Retinal pigment epithelial cell (primary cell): ENCODE data around the gene XPR1.

Experiments
- DNase-seq: peaks from one replicate; pipeline ENCODE4 v3.0.0-alpha.2; 2010; ENCODE audit warnings: low read depth
- H3K4me3 ChIP-seq: 2 replicates; pipeline ENCODE4 v1.5.1; 2011; ENCODE audit warnings: mild to moderate bottlenecking, low read length, control low read depth, moderate library complexity
- CTCF ChIP-seq: conservative IDR thresholded peaks from 2 replicates; pipeline ENCODE4 v1.5.1; 2011; ENCODE audit warnings: low read depth, low read length, control low read depth, inconsistent platforms

Gene XPR1

GRCh38 chr1:180791806-180792205 lies 160.0 kb downstream of the XPR1 start:
- TF ChIP-seq CTCF: no peak
- no peak overlapping the region for H3K4me3 ChIP-seq
- DNase-seq: no peak

GRCh38 chr1:180793451-180793850 lies 161.6 kb downstream of the XPR1 start:
- no peak for DNase-seq
- no peak overlapping the region for H3K4me3 ChIP-seq
- TF ChIP-seq CTCF: no peak

GRCh38 chr1:180796897-180797640 lies 165.2 kb downstream of the XPR1 start:
- TF ChIP-seq CTCF: no peak
- no peak overlapping the region for H3K4me3 ChIP-seq
- no peak for DNase-seq

GRCh38 chr1:180800945-180801344 lies 169.1 kb downstream of the XPR1 start:
- H3K4me3 ChIP-seq: no peak overlapping the region
- no peak for TF ChIP-seq CTCF
- DNase-seq: no peak

- no peak for DNase-seq
- no peak overlapping the region for H3K4me3 ChIP-seq
- no peak for TF ChIP-seq CTCF
Measured at GRCh38 chr1:180802813-180803212, 171.0 kb downstream of the XPR1 start.

- no peak overlapping the region for H3K4me3 ChIP-seq
Measured at GRCh38 chr1:180805316-180805715, 173.5 kb downstream of the XPR1 start.

More at GRCh38 chr1:180805316-180805715, 173.5 kb downstream of the XPR1 start:
- no peak for TF ChIP-seq CTCF
- no peak for DNase-seq
